Measurements from ENCODE around the gene ZNF638. TPM values are rescaled to one million over a fixed set of nuclear protein-coding genes. Genes with fewer than 3 reads are reported as not detected.

The ZNF638 gene
- polyA plus RNA-seq, 12 donors: 71.9 to 162 (median 110) TPM; not detected in 1

Other genes with a start within 250 kb of the ZNF638 start
- gene MCEE, start 201.6 kb upstream of the ZNF638 start, polyA plus RNA-seq (ENCODE audit: insufficient read length in 12 of 12): 10 to 100 TPM in 11 of 12 donors, not detected in 1; 19.6 to 32.1 (median 25.9) TPM
- gene MPHOSPH10, start 201.1 kb upstream of the ZNF638 start, polyA plus RNA-seq (ENCODE audit: insufficient read length in 12 of 12): 100 to 1,000 TPM in 1 of 12 donors, 10 to 100 TPM in 11; 25.4 to 228 (median 36.9) TPM
- gene PAIP2B, start 104.7 kb upstream of the ZNF638 start, polyA plus RNA-seq (ENCODE audit: insufficient read length in 12 of 12): 1 to 10 TPM in 11 of 12 donors, not detected in 1; 4.3 to 9.6 (median 6.5) TPM
- 100 to 1,000 TPM in 8 of 12 donors, 10 to 100 TPM in 4; 53.5 to 196 (median 112) TPM for gene DYSF, start 121.8 kb downstream of the ZNF638 start, polyA plus RNA-seq (ENCODE audit: insufficient read length in 12 of 12)

All from muscle of arm (tissue), 12 donors.